ENCODE measurements around the gene CD52. TPM values are rescaled to one million over a fixed set of nuclear protein-coding genes. Genes with fewer than 3 reads are reported as not detected.

Gene CD52
- total and polyA plus RNA-seq, 12 donors: 2.5 to 239 (median 5.6) TPM; not detected in 2

DNA sequence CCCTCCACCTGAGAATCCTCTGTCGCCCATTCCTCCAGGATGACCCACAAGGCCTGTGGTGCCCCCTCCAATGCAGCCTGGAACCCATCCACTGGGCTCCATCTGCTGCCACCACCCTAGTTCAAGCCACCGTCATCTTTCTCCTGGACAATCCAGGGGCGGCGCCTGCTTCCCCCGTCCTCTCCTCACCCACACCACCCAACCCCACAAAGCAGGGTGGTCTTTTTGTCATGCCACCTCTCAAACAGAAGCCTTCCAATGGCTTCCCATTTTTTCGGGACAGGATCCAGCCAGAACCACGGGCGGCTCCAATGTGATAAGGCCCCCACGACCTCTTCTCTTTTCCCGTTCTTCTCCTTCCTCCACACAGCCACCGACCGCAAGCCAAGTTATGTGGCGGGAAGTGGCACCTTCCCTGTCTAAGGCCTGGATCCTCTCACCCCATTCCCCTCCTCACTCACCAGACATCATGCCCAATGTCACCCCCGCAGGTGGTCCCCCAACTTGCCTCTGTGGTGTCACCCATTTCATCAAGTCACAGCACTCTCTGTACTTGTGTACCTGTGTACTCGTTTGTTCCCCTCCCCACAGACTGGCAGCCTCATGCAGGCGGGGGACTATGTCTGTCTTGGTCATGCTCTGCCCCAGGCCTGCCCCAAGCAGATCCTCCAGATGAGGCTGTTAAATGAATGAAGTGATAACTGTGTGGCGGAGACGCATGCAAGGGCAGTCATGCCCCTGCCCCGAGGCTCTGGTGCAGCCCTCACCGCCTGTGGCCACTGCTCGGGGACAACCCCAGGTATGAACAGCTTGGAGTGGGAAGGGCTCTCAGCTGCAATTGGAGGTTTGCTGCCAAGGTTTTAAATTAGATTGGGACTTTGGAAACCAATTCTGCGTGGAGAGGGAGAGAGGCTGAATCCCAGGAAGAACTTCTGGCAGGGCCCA is 22.3 kb upstream of the CD52 start:
- DNase-seq: no peak
- H3K27ac ChIP-seq: no peak overlapping the region
- H3K4me1 ChIP-seq (replicated peaks in 1 of 2): no peaks in the 10 kb centered on the region
- WGBS, 4 donors: 89 to 93% (median 91%) methylated on average over 20 to 22 of the region's 22 CpGs
- no peaks in the 10 kb centered on the region for H3K9me3 ChIP-seq (replicated peaks in 1 of 3)
- no peaks in the 10 kb centered on the region for H3K36me3 ChIP-seq (replicated peaks in 1 of 2)
- H3K4me3 ChIP-seq: no peak overlapping the region
- TF ChIP-seq, protein P1, sequence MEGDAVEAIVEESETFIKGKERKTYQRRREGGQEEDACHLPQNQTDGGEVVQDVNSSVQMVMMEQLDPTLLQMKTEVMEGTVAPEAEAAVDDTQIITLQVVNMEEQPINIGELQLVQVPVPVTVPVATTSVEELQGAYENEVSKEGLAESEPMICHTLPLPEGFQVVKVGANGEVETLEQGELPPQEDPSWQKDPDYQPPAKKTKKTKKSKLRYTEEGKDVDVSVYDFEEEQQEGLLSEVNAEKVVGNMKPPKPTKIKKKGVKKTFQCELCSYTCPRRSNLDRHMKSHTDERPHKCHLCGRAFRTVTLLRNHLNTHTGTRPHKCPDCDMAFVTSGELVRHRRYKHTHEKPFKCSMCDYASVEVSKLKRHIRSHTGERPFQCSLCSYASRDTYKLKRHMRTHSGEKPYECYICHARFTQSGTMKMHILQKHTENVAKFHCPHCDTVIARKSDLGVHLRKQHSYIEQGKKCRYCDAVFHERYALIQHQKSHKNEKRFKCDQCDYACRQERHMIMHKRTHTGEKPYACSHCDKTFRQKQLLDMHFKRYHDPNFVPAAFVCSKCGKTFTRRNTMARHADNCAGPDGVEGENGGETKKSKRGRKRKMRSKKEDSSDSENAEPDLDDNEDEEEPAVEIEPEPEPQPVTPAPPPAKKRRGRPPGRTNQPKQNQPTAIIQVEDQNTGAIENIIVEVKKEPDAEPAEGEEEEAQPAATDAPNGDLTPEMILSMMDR (IDR thresholded peaks at IDR 0.05): no peak
- no peak for TF ChIP-seq POLR2A (IDR thresholded peaks at IDR 0.05)
- intact Hi-C loops (cut with DNase I): no loop called here
- H3K27me3 ChIP-seq: no peaks in the 10 kb centered on the region

DNA sequence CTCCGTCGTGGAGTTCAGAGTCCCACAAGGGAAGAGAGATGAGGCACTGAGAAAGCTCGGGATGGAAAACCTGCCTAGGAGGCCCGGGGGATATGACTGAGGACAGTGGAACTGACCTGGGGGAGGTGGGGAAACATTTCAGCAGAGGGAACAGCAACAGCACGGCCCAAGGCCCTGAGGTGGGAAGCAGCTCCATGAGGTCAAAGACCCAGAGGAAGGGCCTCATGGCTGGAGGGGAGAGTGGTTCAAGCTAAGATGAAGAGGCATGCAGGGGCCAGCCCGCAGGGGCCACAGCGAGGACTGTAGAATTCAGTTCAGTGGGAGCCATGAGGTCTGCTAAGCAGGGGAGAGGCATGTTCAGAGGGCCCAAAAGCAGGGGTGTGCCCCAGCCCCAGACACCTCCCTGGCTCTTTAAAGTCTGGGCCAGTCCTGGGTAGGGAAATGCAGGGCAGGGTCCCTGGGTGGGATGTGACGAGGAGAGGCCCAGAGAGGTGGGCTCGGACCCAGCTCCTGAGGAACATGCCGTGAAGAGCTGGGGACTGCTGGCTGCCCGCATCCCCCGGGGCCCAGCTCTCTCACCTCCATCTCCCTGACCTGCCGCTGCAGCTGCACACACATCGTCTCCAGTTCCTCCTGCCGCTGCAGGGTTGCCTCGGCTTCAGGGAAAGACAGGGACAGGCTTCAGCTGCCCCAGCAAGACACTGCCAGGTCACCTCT is 21.3 kb upstream of the CD52 start:
- no peak for DNase-seq
- no peak overlapping the region for H3K27ac ChIP-seq
- no peaks in the 10 kb centered on the region for H3K4me1 ChIP-seq (replicated peaks in 1 of 2)
- no peak overlapping the region for H3K4me3 ChIP-seq
- H3K9me3 ChIP-seq (replicated peaks in 1 of 3): no peaks in the 10 kb centered on the region
- no peaks in the 10 kb centered on the region for H3K27me3 ChIP-seq
- intact Hi-C loops (cut with DNase I): no loop called here
- TF ChIP-seq, protein P1 (IDR thresholded peaks at IDR 0.05): no peak
- TF ChIP-seq POLR2A (IDR thresholded peaks at IDR 0.05): no peak
- H3K36me3 ChIP-seq (replicated peaks in 1 of 2): no peaks in the 10 kb centered on the region
- 82 to 91% (median 88%) methylated on average over 10 to 16 of the region's 16 CpGs for WGBS, 4 donors

DNA sequence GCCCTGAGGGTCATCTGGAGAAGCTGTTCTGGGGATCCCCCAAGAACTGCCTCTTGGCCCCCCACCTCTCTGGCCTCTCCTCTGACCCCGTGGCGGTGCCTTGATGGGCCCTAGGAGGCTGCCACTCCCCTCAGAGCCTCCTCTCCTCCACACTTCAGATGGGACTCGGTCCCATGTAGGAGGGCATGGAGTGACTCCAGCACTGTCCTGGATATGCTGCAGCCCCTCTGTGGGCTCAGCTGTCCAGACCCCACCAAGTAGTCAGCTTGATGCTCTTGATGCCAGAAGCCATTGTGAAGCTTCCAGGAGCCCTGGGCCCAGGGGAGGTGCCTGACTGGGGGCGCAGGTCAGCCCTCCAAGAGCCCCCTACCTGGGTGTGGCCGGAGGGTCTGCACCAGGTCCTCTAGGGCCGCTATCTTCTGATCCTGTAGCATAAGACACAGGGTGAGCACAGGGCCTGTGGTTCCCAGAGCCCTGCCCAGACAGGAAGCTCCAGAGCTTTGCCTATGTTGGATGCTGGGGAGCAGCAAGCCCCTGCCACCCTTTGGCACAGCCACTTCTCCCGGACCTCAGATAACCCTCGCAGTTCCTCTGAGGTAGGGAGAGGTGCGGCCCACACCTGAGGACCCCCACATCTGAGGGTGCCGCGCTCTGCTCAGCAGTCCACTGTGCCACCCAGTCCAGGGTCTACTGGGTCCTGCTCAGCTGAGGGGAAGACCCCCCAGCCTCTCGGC is 20.5 kb upstream of the CD52 start:
- no peak for TF ChIP-seq POLR2A (IDR thresholded peaks at IDR 0.05)
- TF ChIP-seq, protein P1 (IDR thresholded peaks at IDR 0.05): no peak
- Histone ChIP-seq H3K9me3 (replicated peaks in 1 of 3) (no peaks in the 10 kb centered on the region), H3K27ac (no peak overlapping the region), H3K4me3 (no peak overlapping the region), H3K4me1 (replicated peaks in 1 of 2) (no peaks in the 10 kb centered on the region), H3K36me3 (replicated peaks in 1 of 2) (no peaks in the 10 kb centered on the region), H3K27me3 (no peaks in the 10 kb centered on the region)
- no peak for DNase-seq
- intact Hi-C loops (cut with DNase I): no loop called here
- 90 to 100% (median 92%) methylated on average over 7 to 12 of the region's 12 CpGs for WGBS, 4 donors

DNA sequence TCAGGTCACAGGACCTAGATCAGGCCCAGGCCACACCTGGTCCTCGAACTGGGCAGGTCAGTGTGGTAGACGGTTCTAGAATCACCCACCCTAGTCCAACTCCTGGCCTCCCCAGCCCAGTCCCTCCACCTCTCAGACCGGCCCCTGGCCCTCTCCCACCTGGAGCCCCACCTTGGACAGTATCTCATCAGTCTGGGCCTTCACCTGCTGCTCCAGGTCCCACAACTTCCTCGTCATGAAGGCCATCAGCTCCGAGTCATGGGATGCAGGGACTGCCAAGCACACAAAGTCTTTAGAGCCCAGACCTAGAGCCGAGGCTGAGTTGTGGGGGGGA is 20.0 kb upstream of the CD52 start:
- no peaks in the 10 kb centered on the region for H3K9me3 ChIP-seq (replicated peaks in 1 of 3)
- H3K36me3 ChIP-seq (replicated peaks in 1 of 2): no peaks in the 10 kb centered on the region
- WGBS, 4 donors: 68 to 92% (median 76%) methylated on average over 3 to 6 of the region's 6 CpGs
- H3K27me3 ChIP-seq: no peaks in the 10 kb centered on the region
- no peak for TF ChIP-seq POLR2A (IDR thresholded peaks at IDR 0.05)
- TF ChIP-seq, protein P1 (IDR thresholded peaks at IDR 0.05): no peak
- intact Hi-C loops (cut with DNase I): no loop called here
- no peaks in the 10 kb centered on the region for H3K4me1 ChIP-seq (replicated peaks in 1 of 2)
- no peak overlapping the region for H3K27ac ChIP-seq
- DNase-seq: no peak
- no peak overlapping the region for H3K4me3 ChIP-seq

All from adrenal gland (tissue), 12 donors.